ENCODE measurements around the gene MELTF. TPM values are rescaled to one million over a fixed set of nuclear protein-coding genes. Genes with fewer than 3 reads are reported as not detected.

Gene MELTF
- total and polyA plus RNA-seq, 2 donors (not counting 1 experiment from before 2014, with no cell fraction given) = 0.13 to 2.9 TPM

GRCh38 chr3:197050511-197050910 is 20.9 kb upstream of the MELTF start:
- no peak for ATAC-seq (ENCODE audit: low read depth)
- POLR2A ChIA-PET = no interaction called here
- H3K4me3 Mint-ChIP-seq = no peak overlapping the region

GRCh38 chr3:197042539-197042938 is 12.9 kb upstream of the MELTF start:
- no peak overlapping the region for H3K27ac Mint-ChIP-seq
- Histone ChIP-seq H3K9ac (ENCODE audit: low read length) (no peak overlapping the region), H3K4me2 (replicated peaks; ENCODE audit: low read depth, low read length, poor library complexity, severe bottlenecking) (no peak overlapping the region), H3K9me3 (ENCODE audit: control extremely low read depth in 1 of 3, control insufficient read depth in 2 of 3, insufficient read depth in 1 of 3, low read length in 2 of 3) (no peaks in the 10 kb centered on the region), H3K4me1 (ENCODE audit: control insufficient read depth in 2 of 2, insufficient read depth in 2 of 2, low read length in 2 of 2) (no peaks in the 10 kb centered on the region), H3K27me3 (replicated peaks in 1 of 4; ENCODE audit: control extremely low read depth in 1 of 4, control insufficient read depth in 3 of 4, insufficient read depth in 4 of 4, low read length in 3 of 4) (no peaks in the 10 kb centered on the region), H3K4me3 (ENCODE audit: control extremely low read depth in 1 of 5, extremely low read depth in 1 of 5, insufficient read depth in 1 of 5, low read depth in 2 of 5, low read length in 4 of 5) (no peak overlapping the region), H3K79me2 (ENCODE audit: control insufficient read depth, insufficient read depth, low read length) (no peaks in the 10 kb centered on the region), H3K27ac (ENCODE audit: low read length in 2 of 2) (no peak overlapping the region), H4K20me1 (ENCODE audit: control insufficient read depth, insufficient read depth, low read length, poor library complexity, severe bottlenecking) (no peaks in the 10 kb centered on the region), H3K36me3 (replicated peaks in 1 of 2; ENCODE audit: control extremely low read depth in 1 of 2, control insufficient read depth in 1 of 2, extremely low read depth in 1 of 2, insufficient read depth in 2 of 2, low read length in 1 of 2) (peaks cover 7 to 18% of the 10 kb centered on the region in 2 experiments), H2AFZ (ENCODE audit: insufficient read depth, low read depth, low read length, poor library complexity, severe bottlenecking) (no peak overlapping the region)
- no peak for DNase-seq
- ChIA-PET POLR2A (no interaction called here), CTCF (interaction anchor here (0.7 to 2.1 kb wide), 3 partner anchors 12 to 145 kb away, joined by 3 to 5 read pairs (median 3); no protein-coding TSS in a partner anchor)
- H3K4me1 Mint-ChIP-seq = no peaks in the 10 kb centered on the region
- intact Hi-C loops (cut with micrococcal nuclease) = no loop called here
- ATAC-seq (ENCODE audit: low read depth) = no peak
- H3K9me3 Mint-ChIP-seq (ENCODE audit: insufficient read depth) = no peaks in the 10 kb centered on the region
- TF ChIP-seq EZH2 (IDR thresholded peaks at IDR 0.05; ENCODE audit: borderline replicate concordance, insufficient read depth, low read depth, low read length, poor library complexity, severe bottlenecking) (no peak), CTCF (IDR thresholded peaks at IDR 0.05) (no peak)
- H3K4me3 Mint-ChIP-seq = no peak overlapping the region
- no CpG with 5 or more reads among the region's 4 CpGs for WGBS (ENCODE audit: insufficient coverage)
- no peaks in the 10 kb centered on the region for H3K27me3 Mint-ChIP-seq

More at GRCh38 chr3:197050511-197050910, 20.9 kb upstream of the MELTF start:
- Histone ChIP-seq H3K27ac (ENCODE audit: low read length in 2 of 2) (no peak overlapping the region), H4K20me1 (ENCODE audit: control insufficient read depth, insufficient read depth, low read length, poor library complexity, severe bottlenecking) (no peaks in the 10 kb centered on the region), H3K27me3 (replicated peaks in 1 of 4; ENCODE audit: control extremely low read depth in 1 of 4, control insufficient read depth in 3 of 4, insufficient read depth in 4 of 4, low read length in 3 of 4) (no peaks in the 10 kb centered on the region), H3K9me3 (ENCODE audit: control extremely low read depth in 1 of 3, control insufficient read depth in 2 of 3, insufficient read depth in 1 of 3, low read length in 2 of 3) (no peaks in the 10 kb centered on the region), H3K9ac (ENCODE audit: low read length) (no peak overlapping the region), H3K79me2 (ENCODE audit: control insufficient read depth, insufficient read depth, low read length) (no peaks in the 10 kb centered on the region), H3K4me2 (replicated peaks; ENCODE audit: low read depth, low read length, poor library complexity, severe bottlenecking) (no peak overlapping the region), H3K36me3 (replicated peaks in 1 of 2; ENCODE audit: control extremely low read depth in 1 of 2, control insufficient read depth in 1 of 2, extremely low read depth in 1 of 2, insufficient read depth in 2 of 2, low read length in 1 of 2) (peaks cover 9 to 24% of the 10 kb centered on the region in 2 experiments), H3K4me1 (ENCODE audit: control insufficient read depth in 2 of 2, insufficient read depth in 2 of 2, low read length in 2 of 2) (no peaks in the 10 kb centered on the region), H2AFZ (ENCODE audit: insufficient read depth, low read depth, low read length, poor library complexity, severe bottlenecking) (no peak overlapping the region), H3K4me3 (ENCODE audit: control extremely low read depth in 1 of 5, extremely low read depth in 1 of 5, insufficient read depth in 1 of 5, low read depth in 2 of 5, low read length in 4 of 5) (no peak overlapping the region)
- intact Hi-C loops (cut with micrococcal nuclease) = no loop called here
- DNase-seq = no peak
- H3K9me3 Mint-ChIP-seq (ENCODE audit: insufficient read depth) = no peaks in the 10 kb centered on the region
- CTCF ChIA-PET = no interaction called here
- TF ChIP-seq CTCF (IDR thresholded peaks at IDR 0.05) = no peak
- TF ChIP-seq EZH2 (IDR thresholded peaks at IDR 0.05; ENCODE audit: borderline replicate concordance, insufficient read depth, low read depth, low read length, poor library complexity, severe bottlenecking) = no peak
- peaks cover 3% of the 10 kb centered on the region for H3K4me1 Mint-ChIP-seq
- H3K27me3 Mint-ChIP-seq = no peaks in the 10 kb centered on the region
- 67% methylated on average over 1 of the region's 2 CpGs for WGBS (ENCODE audit: insufficient coverage)
- no peak overlapping the region for H3K27ac Mint-ChIP-seq
